GM18517 (cell line): ENCODE measurements around the gene GNLY.

Experiments
- ATAC-seq: cut with Tn5 transposase; IDR thresholded peaks from one replicate; pipeline ENCODE4 v1.9.1; 2021; ENCODE audit warnings: mild to moderate bottlenecking, moderate library complexity; ENCODE audit not compliant: unreplicated experiment

GNLY gene

DNA sequence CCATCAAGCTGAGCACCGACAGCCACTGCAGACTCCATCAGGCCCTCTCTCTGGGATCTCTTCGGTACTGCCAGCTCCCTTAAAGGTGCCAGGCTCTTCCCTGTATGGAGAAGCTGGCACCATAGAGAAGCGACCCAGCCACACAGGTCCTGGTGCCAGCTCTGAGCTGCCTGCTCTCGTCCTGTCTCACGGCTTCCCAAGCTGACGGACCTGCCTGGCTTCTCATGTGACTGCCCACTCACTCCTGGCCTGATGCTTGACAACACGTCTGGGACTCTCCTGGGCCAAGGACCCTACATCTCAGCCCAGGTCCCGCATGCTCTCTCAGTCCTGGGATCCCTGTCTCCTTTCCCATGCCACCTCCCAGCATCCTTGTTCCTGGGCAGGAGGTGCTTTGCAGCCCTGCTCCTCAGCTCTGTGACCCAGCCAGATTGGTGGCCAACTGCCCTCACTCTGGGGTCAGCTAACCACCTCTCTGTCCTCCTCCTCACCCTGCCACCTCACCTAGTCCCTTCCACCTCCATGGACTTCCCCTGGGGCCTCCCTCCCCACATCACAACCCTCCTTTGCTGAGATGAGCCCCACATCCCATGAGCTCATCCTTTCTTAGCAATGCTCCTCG is 47.2 kb downstream of the GNLY start:
- no peak for ATAC-seq

DNA sequence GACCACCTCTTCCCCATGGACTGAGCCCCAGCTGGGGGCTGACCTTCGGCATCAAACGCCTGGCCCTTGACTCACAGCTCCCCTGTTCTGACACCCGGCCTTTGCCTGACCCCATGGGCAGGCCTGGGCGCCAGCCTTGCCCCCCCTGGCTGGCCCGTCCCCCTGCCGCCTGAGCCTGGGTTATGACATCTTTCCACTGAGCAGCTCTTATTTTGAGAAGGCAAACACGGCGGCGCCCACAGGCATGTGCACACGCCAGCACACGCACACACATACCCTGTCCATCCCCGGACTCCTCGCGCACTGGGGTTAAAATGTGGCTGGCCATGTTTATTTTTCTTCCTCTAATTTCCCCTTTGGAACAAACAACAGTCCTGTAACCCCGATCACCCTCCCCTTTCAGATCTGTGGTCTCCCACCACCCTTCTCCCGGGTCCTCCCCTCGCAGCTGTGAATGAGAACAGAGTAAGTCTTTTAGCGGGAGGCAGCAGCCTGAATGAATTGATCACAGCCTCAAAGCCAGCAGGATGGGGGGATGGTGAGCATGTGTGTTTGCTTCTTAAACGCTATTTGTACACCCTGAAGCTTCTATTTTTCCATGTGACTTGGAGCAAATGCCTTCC is 47.8 kb downstream of the GNLY start:
- ATAC-seq: no peak

DNA sequence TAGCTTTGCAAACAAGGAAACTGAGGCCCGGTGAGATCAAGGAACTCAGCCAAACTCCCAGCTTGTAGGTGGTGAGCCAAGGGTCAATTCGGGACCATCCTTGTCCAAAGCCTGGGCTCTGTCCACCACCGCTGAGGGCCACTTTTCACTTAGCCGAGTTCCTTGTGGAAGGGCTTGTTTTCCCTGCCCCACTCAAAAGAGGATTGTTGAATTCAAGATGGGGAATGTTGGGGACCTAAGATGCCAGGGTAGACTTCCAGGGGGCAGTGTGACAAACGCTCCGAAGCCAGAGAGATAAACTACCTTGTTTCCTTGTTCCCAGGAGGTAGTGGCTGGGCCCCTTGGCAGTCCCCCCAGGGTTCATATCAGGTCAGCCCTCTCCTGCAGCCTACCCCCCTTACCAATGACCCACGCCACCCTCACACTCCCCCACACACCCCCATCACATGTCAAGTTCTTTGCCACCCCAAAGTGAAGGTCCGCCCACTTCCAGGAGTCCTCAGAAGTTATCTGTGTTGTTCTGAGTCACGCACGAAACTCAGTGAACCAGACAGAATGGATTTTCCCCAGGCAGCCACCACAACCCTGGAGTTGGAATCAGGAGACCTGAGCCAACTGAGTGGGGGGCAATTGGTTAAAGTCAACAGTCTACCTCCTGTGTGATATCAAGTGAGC is 49.3 kb downstream of the GNLY start:
- ATAC-seq: no peak

DNA sequence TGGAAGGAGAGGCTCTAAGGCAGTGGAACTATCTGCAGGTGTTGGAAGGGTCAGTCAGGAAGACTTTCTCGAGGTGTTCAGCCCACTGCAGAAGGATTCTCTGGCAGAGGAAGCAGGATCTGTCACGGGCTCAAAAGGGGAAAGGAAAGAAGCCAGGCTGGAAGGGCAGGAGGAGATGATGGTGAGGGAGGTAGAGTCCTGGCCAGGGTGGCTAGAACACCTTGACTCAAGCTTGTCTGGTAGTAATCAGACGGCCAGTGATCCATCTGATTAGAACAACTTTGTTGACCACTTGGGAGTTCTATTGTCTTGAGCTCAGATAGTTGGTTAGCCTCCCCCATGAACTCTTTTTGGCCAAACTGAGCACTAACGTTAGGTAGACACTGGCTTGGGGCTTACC is 49.9 kb downstream of the GNLY start:
- no peak for ATAC-seq

DNA sequence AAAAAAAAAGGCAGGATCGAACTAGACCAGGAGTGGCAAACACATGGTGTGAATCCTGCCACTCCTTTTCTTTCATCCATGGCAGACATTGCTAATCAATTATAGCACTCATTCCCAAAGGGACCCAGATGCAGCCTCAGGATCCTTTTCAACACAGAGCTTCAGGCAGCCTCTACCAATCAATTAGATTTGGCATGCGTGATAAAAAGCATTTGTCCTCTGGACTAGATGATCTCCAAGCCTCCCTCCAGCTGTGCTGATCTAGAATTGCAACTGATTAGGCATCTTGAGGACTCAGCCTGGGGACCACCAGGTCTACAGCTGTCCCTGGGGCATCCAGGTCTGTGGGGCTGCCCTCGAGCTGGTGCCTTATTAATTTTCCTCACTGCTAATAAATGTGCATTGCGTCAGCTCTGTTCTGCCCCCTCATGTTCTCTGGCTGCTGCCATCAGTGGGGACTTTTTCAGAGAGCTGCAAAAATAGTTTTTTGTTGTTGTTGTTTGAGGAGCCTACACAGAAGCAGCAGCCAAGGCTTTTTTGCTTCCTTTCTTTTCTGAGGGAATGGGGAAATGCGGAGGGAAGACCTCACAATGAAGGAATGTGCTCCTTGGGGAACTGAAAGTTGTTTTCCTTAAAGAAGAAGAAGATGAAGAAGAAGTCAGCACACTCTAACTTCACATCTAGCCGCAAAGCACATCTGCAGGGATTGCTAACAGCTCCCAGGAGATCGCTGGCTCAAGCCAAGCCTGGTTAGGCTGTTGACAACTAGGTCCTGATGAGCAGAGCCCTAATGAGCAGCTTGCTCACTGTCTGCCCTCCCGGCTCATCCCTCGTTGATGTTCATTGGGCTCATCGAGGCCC is 50.8 kb downstream of the GNLY start:
- no peak for ATAC-seq

DNA sequence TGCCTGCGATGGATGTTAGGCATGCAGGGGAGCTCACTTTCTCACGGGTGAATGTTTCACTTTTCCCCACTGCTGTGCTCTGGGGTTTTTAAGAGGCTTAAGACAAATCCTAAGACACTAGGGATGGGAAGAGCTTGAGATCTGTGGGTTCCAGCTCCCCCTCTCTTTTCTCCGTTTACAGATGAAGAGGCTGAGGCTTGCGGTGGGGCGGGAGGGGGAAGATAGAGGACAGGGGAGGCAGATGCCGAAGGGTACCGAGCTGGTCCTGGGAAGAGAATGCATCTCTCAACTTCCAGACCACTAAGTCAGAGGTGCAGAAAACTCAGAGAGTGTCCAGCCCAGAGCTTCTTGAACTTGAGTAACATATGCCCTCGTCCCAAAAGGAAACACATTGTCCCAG is 51.5 kb downstream of the GNLY start:
- no peak for ATAC-seq

DNA sequence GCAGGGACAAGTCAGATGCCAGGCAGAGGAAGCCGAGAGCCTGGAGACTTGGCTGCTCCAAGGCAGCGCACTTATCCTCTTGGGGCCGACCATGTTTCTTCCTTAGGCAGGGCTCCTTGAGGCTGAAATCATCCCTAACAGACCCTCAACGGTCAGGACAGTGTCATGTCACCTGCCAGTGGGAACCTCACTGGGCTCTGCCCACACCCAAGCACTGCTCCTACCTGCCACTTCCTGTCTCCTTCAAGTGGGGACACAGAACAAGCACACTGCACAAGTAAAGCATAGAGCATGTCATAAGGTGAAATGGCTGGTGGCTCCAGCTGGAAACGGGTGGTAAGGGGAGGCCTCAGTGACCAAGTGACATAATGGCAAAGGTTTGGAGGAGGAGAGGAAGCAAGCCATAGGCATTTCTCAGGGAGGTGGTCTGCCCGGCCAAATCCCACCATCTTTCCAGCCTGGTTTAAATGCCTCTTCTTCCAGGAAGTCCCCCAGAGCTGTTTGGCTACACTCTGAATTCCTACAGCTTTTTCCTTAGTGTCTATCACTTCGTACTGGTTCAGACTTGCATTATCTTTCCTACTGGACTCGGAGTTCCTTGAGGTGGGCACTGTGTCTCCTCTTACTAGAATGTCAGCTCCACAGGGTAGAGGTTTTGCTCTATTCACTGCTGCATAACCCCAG is 52.3 kb downstream of the GNLY start:
- ATAC-seq: no peak

DNA sequence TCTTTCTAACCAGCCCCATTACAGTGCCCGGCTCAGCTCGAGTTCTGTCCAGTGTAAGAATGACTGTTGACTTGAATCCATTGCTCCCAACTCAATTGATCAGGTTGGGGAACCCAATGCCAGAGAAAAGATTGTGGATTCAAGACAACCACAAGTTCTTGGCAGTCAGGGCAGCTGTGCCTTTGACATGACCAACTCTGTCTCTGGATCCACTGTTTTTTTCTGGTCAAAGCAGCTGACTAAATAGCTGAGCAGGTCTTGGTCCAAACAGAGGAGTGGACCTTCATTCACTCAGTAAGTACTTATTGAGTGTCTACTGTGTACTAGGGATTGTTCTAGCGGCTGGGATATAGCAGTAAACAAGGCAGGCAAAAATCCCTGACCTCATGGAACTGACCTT is 53.3 kb downstream of the GNLY start:
- no peak for ATAC-seq

DNA sequence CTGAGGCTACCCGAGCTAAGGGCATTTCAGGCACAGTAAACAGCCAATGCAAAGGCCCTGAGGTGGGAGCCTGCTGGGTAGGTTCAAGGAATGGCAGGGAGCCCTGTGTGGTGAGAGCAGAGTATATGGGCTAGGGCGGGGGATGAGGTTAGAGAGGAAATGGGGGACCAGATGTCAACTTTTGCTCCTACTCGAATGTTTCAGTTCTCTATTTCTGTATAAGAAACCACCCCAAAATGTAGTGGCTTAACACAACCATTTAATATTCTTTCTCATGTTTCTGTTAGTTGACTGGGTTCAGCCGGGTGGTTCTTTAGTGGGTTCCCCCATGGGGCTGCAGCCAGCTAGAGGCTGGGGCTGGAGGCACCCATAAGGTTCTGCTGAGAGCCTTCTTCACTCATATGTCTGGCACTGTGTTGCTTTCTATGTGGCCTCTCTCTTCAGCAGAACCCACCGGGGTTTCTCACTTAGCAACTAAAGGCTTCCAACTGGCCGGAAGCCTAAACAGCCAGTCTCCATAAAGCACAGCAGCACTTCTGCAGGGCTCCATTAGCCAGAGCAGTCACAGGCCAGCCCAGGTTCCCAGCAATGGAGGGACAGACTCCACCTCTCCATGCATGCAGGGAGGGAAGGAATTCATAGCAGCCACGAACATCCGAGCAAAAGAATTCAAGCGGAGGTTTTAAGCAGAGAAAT is 54.0 kb downstream of the GNLY start:
- no peak for ATAC-seq
